Endothelial cell (in vitro differentiated cells): ENCODE data around the gene CD8B. TPM values are rescaled to one million over a fixed set of nuclear protein-coding genes. Genes with fewer than 3 reads are reported as not detected.
"Not testable (repeated sequence)": the region's sequence is repeated elsewhere in the genome, so short reads cannot be mapped to it uniquely, and the experiment has no call there.

Experiments
- DNase-seq: peaks from one replicate; pipeline ENCODE4 v3.0.0; 2021; ENCODE audit warnings: low spot score
- H3K27ac Mint-ChIP-seq: one replicate; pipeline ENCODE4 v1.8.0; 2021; ENCODE audit warnings: mixed read lengths, inconsistent platforms; ENCODE audit not compliant: unreplicated experiment
- H3K27me3 Mint-ChIP-seq: one replicate; pipeline ENCODE4 v1.8.0; 2021; ENCODE audit warnings: mild to moderate bottlenecking, moderate library complexity, mixed read lengths, inconsistent platforms; ENCODE audit not compliant: unreplicated experiment
- H3K36me3 Mint-ChIP-seq: one replicate; pipeline ENCODE4 v1.8.0; 2021; ENCODE audit warnings: mild to moderate bottlenecking, low read depth, mixed read lengths, inconsistent platforms; ENCODE audit not compliant: unreplicated experiment
- H3K4me1 Mint-ChIP-seq: one replicate; pipeline ENCODE4 v1.8.0; 2021; ENCODE audit warnings: mild to moderate bottlenecking, mixed read lengths, inconsistent platforms; ENCODE audit not compliant: unreplicated experiment
- H3K4me3 Mint-ChIP-seq: one replicate; pipeline ENCODE4 v1.8.0; 2021; ENCODE audit warnings: mild to moderate bottlenecking, mixed read lengths, inconsistent platforms; ENCODE audit not compliant: unreplicated experiment
- H3K9me3 Mint-ChIP-seq: one replicate; pipeline ENCODE4 v1.8.0; 2021; ENCODE audit warnings: mixed read lengths, inconsistent platforms; ENCODE audit not compliant: unreplicated experiment
- total RNA-seq: library from RNA; stranded (reverse); fragmentation: NEBNext Ultra II Directional; extraction: Animal tissue kit (Norgen Biotek cat#: 25700); gene quantifications from one replicate; pipeline ENCODE4 v1.2.1, GENCODE V29; 2021; ENCODE audit not compliant: unreplicated experiment

The CD8B gene
- total RNA-seq, 1 donor from 2014 or later = not detected

- H3K27ac Mint-ChIP-seq, DNase-seq, H3K4me1 Mint-ChIP-seq, H3K27me3 Mint-ChIP-seq, H3K9me3 Mint-ChIP-seq, H3K4me3 Mint-ChIP-seq, H3K36me3 Mint-ChIP-seq: not testable (repeated sequence)
Measured at GRCh38 chr2:86857688-86858087, 4.0 kb downstream of the CD8B start.

- not testable (repeated sequence) for H3K27me3 Mint-ChIP-seq, H3K27ac Mint-ChIP-seq, H3K36me3 Mint-ChIP-seq, H3K4me3 Mint-ChIP-seq, H3K9me3 Mint-ChIP-seq, DNase-seq, H3K4me1 Mint-ChIP-seq
Measured at GRCh38 chr2:86856498-86856897, 5.2 kb downstream of the CD8B start.

GRCh38 chr2:86855981-86856380 lies 5.7 kb downstream of the CD8B start:
- H3K27me3 Mint-ChIP-seq, H3K36me3 Mint-ChIP-seq, H3K27ac Mint-ChIP-seq, DNase-seq, H3K9me3 Mint-ChIP-seq, H3K4me1 Mint-ChIP-seq, H3K4me3 Mint-ChIP-seq: not testable (repeated sequence)

- not testable (repeated sequence) for H3K4me3 Mint-ChIP-seq, H3K27ac Mint-ChIP-seq, H3K36me3 Mint-ChIP-seq, DNase-seq, H3K4me1 Mint-ChIP-seq, H3K27me3 Mint-ChIP-seq, H3K9me3 Mint-ChIP-seq
Measured at GRCh38 chr2:86851581-86851980, 10.1 kb downstream of the CD8B start.

GRCh38 chr2:86842607-86843234 lies 19.0 kb downstream of the CD8B start:
- H3K9me3 Mint-ChIP-seq, H3K36me3 Mint-ChIP-seq, H3K4me3 Mint-ChIP-seq, H3K27ac Mint-ChIP-seq, H3K4me1 Mint-ChIP-seq, H3K27me3 Mint-ChIP-seq, DNase-seq: not testable (repeated sequence)

GRCh38 chr2:86841330-86841729 lies 20.4 kb downstream of the CD8B start:
- not testable (repeated sequence) for H3K4me3 Mint-ChIP-seq, H3K27ac Mint-ChIP-seq, H3K9me3 Mint-ChIP-seq, DNase-seq, H3K27me3 Mint-ChIP-seq, H3K36me3 Mint-ChIP-seq, H3K4me1 Mint-ChIP-seq

- H3K27ac Mint-ChIP-seq, H3K9me3 Mint-ChIP-seq, H3K4me3 Mint-ChIP-seq, H3K36me3 Mint-ChIP-seq, H3K4me1 Mint-ChIP-seq, DNase-seq, H3K27me3 Mint-ChIP-seq: not testable (repeated sequence)
Measured at GRCh38 chr2:86839871-86840548, 21.7 kb downstream of the CD8B start.

- H3K27me3 Mint-ChIP-seq, H3K9me3 Mint-ChIP-seq, H3K4me1 Mint-ChIP-seq, H3K27ac Mint-ChIP-seq, H3K36me3 Mint-ChIP-seq, DNase-seq, H3K4me3 Mint-ChIP-seq: not testable (repeated sequence)
Measured at GRCh38 chr2:86839455-86839854, 22.2 kb downstream of the CD8B start.

- not testable (repeated sequence) for H3K4me1 Mint-ChIP-seq, H3K4me3 Mint-ChIP-seq, H3K36me3 Mint-ChIP-seq, DNase-seq, H3K27ac Mint-ChIP-seq, H3K27me3 Mint-ChIP-seq, H3K9me3 Mint-ChIP-seq
Measured at GRCh38 chr2:86837714-86838113, 24.0 kb downstream of the CD8B start.

- not testable (repeated sequence) for H3K4me1 Mint-ChIP-seq, H3K9me3 Mint-ChIP-seq, H3K36me3 Mint-ChIP-seq, DNase-seq, H3K27me3 Mint-ChIP-seq, H3K27ac Mint-ChIP-seq, H3K4me3 Mint-ChIP-seq
Measured at GRCh38 chr2:86836915-86837695, 24.6 kb downstream of the CD8B start.

- H3K36me3 Mint-ChIP-seq, H3K4me3 Mint-ChIP-seq, H3K4me1 Mint-ChIP-seq, DNase-seq, H3K27me3 Mint-ChIP-seq, H3K27ac Mint-ChIP-seq, H3K9me3 Mint-ChIP-seq: not testable (repeated sequence)
Measured at GRCh38 chr2:86835548-86835889, 26.2 kb downstream of the CD8B start.
